DMS79 (cell line): ENCODE data around the gene CES2.
"Not testable (repeated sequence)": the region's sequence is repeated elsewhere in the genome, so short reads cannot be mapped to it uniquely, and the experiment has no call there.

Experiments
- DNase-seq: peaks from one replicate; lab custom pipeline; 2025; lab: John Stamatoyannopoulos, UW

Gene CES2

GRCh38 chr16:66919569-66920298 lies 15.6 kb upstream of the CES2 start:
- DNase-seq: no peak

- DNase-seq: no peak
Observed at GRCh38 chr16:66920299-66920590, 15.1 kb upstream of the CES2 start.

GRCh38 chr16:66920924-66921680 lies 14.2 kb upstream of the CES2 start:
- DNase-seq: no peak

GRCh38 chr16:66921729-66922450 lies 13.4 kb upstream of the CES2 start:
- DNase-seq: no peak

DNA sequence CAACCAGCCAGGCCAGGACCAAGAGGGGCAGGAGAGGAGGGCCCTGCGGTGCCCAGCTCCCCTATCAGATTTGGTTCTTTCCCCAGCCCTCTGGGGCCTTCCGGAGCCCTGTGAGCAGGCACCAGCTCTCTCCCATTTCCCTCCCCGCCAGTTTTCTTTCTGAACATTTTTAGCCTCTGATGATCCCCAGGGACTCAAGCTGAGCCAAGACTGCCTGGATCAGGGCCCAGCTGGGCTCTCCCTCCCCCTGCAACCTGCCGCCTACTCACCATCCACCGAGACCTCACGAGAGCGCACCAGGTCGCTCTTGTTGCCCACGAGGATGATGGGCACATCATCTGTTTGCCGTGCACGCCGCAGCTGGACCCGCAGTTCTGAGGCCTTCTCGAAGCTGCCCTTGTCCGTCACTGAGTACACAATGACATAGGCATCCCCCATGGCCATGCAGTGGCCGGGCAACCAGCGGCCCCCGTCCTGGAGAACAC lies 12.0 kb upstream of the CES2 start:
- DNase-seq: peak; percentile 47

DNA sequence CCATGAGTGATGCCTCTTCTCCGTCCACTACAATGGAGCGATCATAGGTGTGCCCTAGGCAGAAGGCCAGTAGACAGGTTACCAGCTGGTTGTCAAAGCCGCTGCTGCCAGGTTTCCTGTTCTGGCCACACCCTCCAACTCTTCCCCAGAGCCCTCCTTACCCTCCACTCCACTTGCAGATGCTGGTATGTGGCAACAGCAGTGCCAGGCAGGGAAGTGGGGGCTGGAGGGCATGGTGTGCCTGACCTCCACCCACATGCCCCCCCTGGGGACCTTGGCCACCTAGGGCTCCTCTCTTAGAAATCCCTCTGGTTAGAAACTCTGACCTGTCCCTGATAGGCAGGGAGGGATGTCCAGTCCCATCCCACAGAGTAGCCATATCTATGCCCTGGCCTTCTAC lies 11.4 kb upstream of the CES2 start:
- DNase-seq: no peak

DNA sequence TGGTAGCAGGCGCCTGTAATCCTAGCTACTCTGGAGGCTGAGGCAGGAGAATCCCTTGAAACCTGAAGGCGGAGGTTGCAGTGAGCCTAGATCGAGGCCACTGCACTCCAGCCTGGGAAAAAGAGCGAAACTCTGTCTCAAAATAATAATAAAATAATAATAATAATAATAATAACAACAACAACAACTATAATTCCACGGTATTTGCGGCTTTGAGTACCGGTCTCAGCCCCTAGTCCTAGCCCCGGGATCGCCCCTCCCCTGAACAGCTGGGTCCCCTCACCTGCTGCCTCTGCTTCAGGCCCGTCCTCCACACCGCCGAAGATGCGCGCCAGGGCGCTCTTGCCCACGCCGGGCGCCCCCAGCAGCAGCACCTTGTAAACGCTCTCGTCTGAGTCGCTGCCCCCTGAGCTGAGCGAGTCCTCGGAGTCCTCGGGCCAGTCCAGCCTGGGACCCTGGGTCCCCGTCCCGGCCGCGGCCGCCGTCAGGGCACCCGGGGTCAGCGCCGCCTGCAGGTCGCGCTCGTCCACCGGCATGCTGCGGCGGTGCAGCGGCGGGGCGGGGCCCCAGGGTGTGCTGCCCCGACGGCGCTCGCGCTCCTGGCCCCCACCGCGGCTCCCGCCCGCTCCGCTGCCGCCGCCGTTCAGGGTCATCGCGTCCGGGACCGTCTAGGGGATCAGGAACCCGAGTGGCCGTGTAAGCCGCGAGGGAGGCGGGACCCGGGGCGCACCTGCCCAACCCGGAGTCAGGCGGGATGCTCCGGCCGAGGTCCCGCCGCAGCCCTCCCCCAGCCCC lies 10.6 kb upstream of the CES2 start:
- DNase-seq: no peak

GRCh38 chr16:66925322-66925840 lies 9.9 kb upstream of the CES2 start, which contains the start of gene RRAD:
Gene RRAD, minus strand, starts transcription at chr16:66925535. Its CDS starts 356 bp downstream, at chr16:66925179.
- DNase-seq: no peak

GRCh38 chr16:66926171-66926947 lies 9.0 kb upstream of the CES2 start:
- DNase-seq: no peak

DNA sequence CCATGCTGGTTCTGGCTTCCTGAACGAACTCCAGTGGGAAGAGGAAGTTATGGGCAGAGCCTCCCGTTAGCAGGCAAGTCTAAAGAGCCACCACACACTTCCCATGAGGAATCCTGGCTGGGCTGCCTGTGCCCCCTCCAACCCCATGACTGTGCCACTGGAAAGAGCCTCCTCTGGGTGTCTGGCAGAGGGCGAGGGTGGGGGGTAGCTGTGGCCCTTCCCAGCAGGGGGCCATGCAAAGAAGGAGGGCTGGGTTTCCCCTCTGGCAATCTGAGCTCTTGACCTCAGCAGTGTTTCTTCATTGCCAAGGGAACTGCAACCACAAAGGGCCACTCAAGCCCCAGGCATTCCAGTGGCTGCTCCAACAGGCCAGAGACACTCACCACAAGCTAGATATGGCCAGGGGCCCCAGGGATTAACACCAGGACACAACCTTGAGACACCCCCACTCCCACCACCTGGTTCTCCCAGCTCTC lies 8.3 kb upstream of the CES2 start:
- peak; percentile 39 for DNase-seq

DNA sequence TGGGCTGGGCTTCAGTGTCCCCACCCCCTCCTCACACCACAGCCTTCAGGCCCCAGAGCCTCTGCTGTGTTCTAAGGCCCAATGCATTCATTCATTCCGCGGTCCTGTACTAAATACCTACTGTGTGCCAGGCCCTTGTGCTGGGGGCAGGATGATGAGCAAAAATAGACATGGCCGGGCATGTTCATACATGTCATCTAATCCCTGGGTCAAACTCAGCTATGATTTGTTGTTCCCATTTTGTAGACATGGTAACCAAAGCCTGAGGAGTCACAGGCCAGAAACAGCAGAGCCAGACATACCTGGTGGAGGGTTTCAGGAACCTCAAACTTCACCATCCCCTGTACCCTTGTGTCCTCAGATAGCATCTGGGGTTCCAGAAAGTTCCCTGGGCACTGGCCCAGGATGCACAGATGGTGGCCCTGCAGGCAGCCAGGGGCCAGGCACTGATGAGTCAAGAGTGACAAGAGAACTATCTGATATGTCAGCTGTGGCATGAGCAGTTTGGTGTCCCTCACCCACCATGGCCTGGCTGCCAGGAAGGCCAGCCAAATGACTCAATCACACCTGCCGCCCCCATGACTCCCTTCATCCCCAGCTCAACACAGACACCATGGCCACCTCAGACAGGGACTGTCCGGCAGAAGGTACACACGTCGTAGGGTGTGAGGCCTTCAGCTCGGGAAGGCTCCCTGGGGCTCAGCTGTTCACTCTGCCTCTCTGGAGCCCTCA lies 7.2 kb upstream of the CES2 start:
- DNase-seq: no peak

- no peak for DNase-seq
Observed at GRCh38 chr16:66928702-66929388, 6.5 kb upstream of the CES2 start.

GRCh38 chr16:66930189-66930588 lies 5.1 kb upstream of the CES2 start:
- no peak for DNase-seq

- no peak for DNase-seq
Observed at GRCh38 chr16:66931665-66932064, 3.7 kb upstream of the CES2 start.

DNA sequence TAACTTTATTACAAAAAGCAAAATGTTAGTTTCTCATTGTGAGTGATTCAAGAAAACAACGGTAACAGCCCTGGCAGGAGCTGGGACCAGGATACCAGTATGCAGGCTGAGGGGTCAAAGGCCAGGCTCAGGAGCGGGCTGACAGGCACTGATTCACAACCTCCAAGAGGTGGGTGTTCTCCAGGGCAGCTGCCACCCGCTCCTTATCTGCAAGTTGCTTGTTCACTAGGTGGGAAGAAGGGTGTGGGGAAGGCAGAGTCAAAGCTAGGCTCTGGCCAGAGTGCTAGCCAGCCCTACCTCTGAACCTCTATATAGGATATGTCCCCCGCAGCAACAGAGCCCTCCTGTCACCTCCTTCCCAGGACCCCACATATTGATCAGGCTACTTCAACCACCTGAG lies 3.2 kb upstream of the CES2 start:
- DNase-seq: no peak

DNA sequence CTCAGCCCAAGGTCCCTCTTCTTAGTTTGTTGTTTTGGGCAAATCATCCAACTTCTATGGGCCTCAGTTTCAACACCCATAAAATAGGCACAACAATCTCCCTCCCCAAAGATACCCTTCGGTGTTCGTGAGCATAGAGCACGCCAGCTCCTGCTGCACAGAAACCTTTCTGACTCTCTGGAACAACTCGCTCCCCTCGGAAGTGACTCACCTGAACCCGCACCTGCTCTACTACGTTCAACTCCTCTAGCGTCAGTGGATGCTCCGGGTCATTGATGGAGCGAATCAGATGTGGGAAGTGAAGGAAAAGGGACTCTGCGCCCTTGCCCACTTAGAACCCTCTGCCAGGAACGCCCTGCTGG lies 1.6 kb upstream of the CES2 start:
- DNase-seq: no peak

- DNase-seq: no peak
Observed at GRCh38 chr16:66934138-66934838, 1.0 kb upstream of the CES2 start, which contains the start of gene CIAO2B. Gene CIAO2B, minus strand, starts transcription at chr16:66934402. Its CDS starts 38 bp downstream, at chr16:66934364.

DNA sequence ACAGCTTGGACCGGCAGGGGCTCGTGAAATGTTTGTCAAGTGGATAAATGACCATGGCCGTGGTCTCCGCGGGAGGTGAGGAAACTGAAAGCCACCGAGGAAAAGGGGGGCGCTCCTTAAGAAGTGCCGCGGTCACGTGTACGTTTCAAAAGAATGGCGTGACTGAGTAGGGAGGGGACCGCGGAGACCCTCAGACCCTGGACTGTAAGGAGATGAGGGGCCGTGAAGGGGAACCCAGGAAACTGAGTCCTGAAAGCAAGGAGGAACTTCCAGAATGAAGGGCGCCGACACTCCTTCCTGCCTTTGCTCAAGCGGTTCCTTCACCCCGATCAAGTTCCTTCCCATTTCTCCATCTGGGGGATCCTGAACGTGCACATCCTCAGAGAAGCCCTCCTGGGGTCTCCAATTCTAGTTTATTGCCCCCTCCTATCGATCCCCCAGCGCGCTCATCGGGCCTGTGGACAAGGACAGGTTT lies 440 bp upstream of the CES2 start:
- not testable (repeated sequence) for DNase-seq

GRCh38 chr16:66936462-66936861 lies 1.1 kb downstream of the CES2 start:
- DNase-seq: no peak
